ENCODE data around the gene ILF3.

DNA sequence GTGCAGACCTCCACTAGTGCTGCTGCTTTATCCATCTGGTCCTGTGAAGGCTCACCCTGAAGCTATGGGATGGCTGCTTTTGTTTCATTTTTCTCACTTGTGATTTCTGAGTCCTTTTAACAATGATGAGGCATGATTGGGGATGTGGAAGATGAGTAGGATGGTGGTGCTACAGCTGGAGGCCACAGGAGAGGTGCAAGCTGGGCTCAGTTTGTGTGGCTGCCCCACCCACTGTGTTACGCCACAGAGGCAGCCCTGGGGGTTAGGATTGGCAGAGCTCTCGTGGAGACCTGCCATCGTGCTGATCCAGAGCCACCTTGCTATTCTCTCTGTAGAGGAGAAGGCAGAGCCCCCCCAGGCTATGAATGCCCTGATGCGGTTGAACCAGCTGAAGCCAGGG, 27.5 kb downstream of the ILF3 start:
- no peak for TF ChIP-seq POLR2A (IDR thresholded peaks at IDR 0.05)
- TF ChIP-seq, protein P1, sequence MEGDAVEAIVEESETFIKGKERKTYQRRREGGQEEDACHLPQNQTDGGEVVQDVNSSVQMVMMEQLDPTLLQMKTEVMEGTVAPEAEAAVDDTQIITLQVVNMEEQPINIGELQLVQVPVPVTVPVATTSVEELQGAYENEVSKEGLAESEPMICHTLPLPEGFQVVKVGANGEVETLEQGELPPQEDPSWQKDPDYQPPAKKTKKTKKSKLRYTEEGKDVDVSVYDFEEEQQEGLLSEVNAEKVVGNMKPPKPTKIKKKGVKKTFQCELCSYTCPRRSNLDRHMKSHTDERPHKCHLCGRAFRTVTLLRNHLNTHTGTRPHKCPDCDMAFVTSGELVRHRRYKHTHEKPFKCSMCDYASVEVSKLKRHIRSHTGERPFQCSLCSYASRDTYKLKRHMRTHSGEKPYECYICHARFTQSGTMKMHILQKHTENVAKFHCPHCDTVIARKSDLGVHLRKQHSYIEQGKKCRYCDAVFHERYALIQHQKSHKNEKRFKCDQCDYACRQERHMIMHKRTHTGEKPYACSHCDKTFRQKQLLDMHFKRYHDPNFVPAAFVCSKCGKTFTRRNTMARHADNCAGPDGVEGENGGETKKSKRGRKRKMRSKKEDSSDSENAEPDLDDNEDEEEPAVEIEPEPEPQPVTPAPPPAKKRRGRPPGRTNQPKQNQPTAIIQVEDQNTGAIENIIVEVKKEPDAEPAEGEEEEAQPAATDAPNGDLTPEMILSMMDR (IDR thresholded peaks at IDR 0.05 in 8 of 11, conservative IDR thresholded peaks at IDR 0.05 in 3 of 11): no peak
